B cell (primary cell): ENCODE measurements around the gene PKM. TPM values are rescaled to one million over a fixed set of nuclear protein-coding genes. Genes with fewer than 3 reads are reported as not detected.

Source experiments
- ATAC-seq: fragments of 200-7000 bp; cut with Tn5 transposase; one replicate; pipeline ENCODE4 v1.10.0; 2021; ENCODE audit warnings: low read depth, mild to moderate bottlenecking, moderate number of reproducible peaks, moderate library complexity
- CTCF ChIA-PET: fragments of 350-600 bp; sonication (Branson Sonifier 250); formaldehyde crosslinking; loops from one replicate; lab custom pipeline; 2021; ENCODE audit warnings: antibody characterized with exemption, inconsistent platforms; lab: Charles Lee
- POLR2A ChIA-PET: fragments of 350-600 bp; sonication (Branson Sonifier 250); formaldehyde crosslinking; loops from one replicate; lab custom pipeline; 2021; ENCODE audit warnings: antibody characterized with exemption; lab: Charles Lee
- DNase-seq: peaks from one replicate; pipeline ENCODE4 v3.0.0; 2013
- H2AFZ ChIP-seq: 2 replicates; pipeline ENCODE4 v1.6.1; 2012; ENCODE audit warnings: mild to moderate bottlenecking, low read depth, low read length; ENCODE audit not compliant: insufficient read depth, poor library complexity, severe bottlenecking
- H3K27ac ChIP-seq, 2 donors: 1 replicate in 1 of 2; 2 replicates in 1 of 2; pipeline ENCODE4 v1.5.1; 2012 to 2013; ENCODE audit warnings: low read length in 2 of 2, mild to moderate bottlenecking in 2 of 2, moderate library complexity in 1 of 2
- H3K27me3 ChIP-seq, 4 experiments: fragments of 200-600 bp in 1 of 4; sonication (generic) in 1 of 4; replicated peaks in 1 of 4; 1 replicate in 2 of 4; 2 replicates in 2 of 4; pipeline versions ENCODE4 v1.6.1 to v1.7.0; 2013 to 2016; ENCODE audit warnings: low read length in 3 of 4, mild to moderate bottlenecking in 2 of 4, mixed read lengths in 1 of 4, moderate library complexity in 1 of 4; ENCODE audit not compliant: insufficient read depth in 4 of 4, control insufficient read depth in 3 of 4; ENCODE audit errors: control extremely low read depth in 1 of 4
- H3K36me3 ChIP-seq, 2 experiments: replicated peaks in 1 of 2; 1 replicate in 1 of 2; 2 replicates in 1 of 2; pipeline versions ENCODE4 v1.6.1 to v1.7.1; 2013; ENCODE audit warnings: low read length in 1 of 2; ENCODE audit not compliant: insufficient read depth in 2 of 2, control insufficient read depth in 1 of 2; ENCODE audit errors: control extremely low read depth in 1 of 2, extremely low read depth in 1 of 2
- H3K4me1 ChIP-seq, 2 donors: fragments of 200-600 bp in 1 of 2; sonication (generic) in 1 of 2; 1 replicate in 1 of 2; 2 replicates in 1 of 2; pipeline versions ENCODE4 v1.5.1 to v1.6.1; 2013 to 2017; ENCODE audit warnings: low read length in 2 of 2; ENCODE audit not compliant: control insufficient read depth in 2 of 2, insufficient read depth in 2 of 2
- H3K4me2 ChIP-seq: replicated peaks from 2 replicates; pipeline ENCODE3; 2012; ENCODE audit warnings: mild to moderate bottlenecking, low read depth, low read length; ENCODE audit not compliant: poor library complexity, severe bottlenecking
- H3K4me3 ChIP-seq, 5 experiments: fragments of 200-600 bp in 1 of 5; sonication (generic) in 1 of 5; 1 replicate in 3 of 5; 2 replicates in 2 of 5; pipeline versions ENCODE4 v1.5.1 to v1.7.0; 2011 to 2016; ENCODE audit warnings: low read length in 4 of 5, mild to moderate bottlenecking in 4 of 5, low read depth in 2 of 5, control low read depth in 1 of 5, moderate library complexity in 1 of 5; ENCODE audit not compliant: insufficient read depth in 1 of 5; ENCODE audit errors: control extremely low read depth in 1 of 5, extremely low read depth in 1 of 5
- H3K79me2 ChIP-seq: fragments of 200-600 bp; sonication (generic); one replicate; pipeline ENCODE4 v1.6.0; 2016; ENCODE audit warnings: low read length; ENCODE audit not compliant: control insufficient read depth, insufficient read depth
- H3K9ac ChIP-seq: fragments of 200-600 bp; sonication (generic); 2 replicates; pipeline ENCODE4 v1.6.1; 2017; ENCODE audit warnings: mild to moderate bottlenecking, low read length, moderate library complexity
- H3K9me3 ChIP-seq, 3 donors: one replicate each; pipeline versions ENCODE4 v1.6.1 to v1.7.1; 2013; ENCODE audit warnings: low read length in 2 of 3; ENCODE audit not compliant: control insufficient read depth in 2 of 3, insufficient read depth in 1 of 3; ENCODE audit errors: control extremely low read depth in 1 of 3
- H4K20me1 ChIP-seq: 2 replicates; pipeline ENCODE4 v1.6.0; 2012; ENCODE audit warnings: mild to moderate bottlenecking, low read length; ENCODE audit not compliant: insufficient read depth, control insufficient read depth, poor library complexity, severe bottlenecking
- H3K27ac Mint-ChIP-seq: one replicate; pipeline ENCODE4 v1.8.0; 2021; ENCODE audit warnings: mixed read lengths
- H3K27me3 Mint-ChIP-seq: one replicate; pipeline ENCODE4 v1.8.0; 2021; ENCODE audit warnings: mixed read lengths
- H3K4me1 Mint-ChIP-seq: one replicate; pipeline ENCODE4 v1.8.0; 2021; ENCODE audit warnings: mixed read lengths
- H3K4me3 Mint-ChIP-seq: one replicate; pipeline ENCODE4 v1.8.0; 2021; ENCODE audit warnings: mixed read lengths
- H3K9me3 Mint-ChIP-seq: one replicate; pipeline ENCODE4 v1.8.0; 2022; ENCODE audit warnings: mixed read lengths; ENCODE audit not compliant: insufficient read depth
- EZH2 ChIP-seq: IDR thresholded peaks from 2 replicates; pipeline ENCODE4 v1.6.1; 2012; ENCODE audit warnings: borderline replicate concordance, low read depth, mild to moderate bottlenecking, moderate library complexity, low read length; ENCODE audit not compliant: insufficient read depth, poor library complexity, severe bottlenecking
- WGBS: methylation state at CpG from one replicate; pipeline ENCODE4 v1.1.5; 2013; ENCODE audit warnings: missing lambda C conversion rate; ENCODE audit not compliant: insufficient coverage; 5-methylcytosine and 5-hydroxymethylcytosine counted together
- intact Hi-C: fragments of 100-400 bp; cut with micrococcal nuclease; formaldehyde crosslinking; loops from one replicate; pipeline ENCODE4 v1.10.0; 2022
- polyA plus RNA-seq: library from polyadenylated mRNA; depleted of rRNA; stranded (reverse); fragments of >200 nt; gene quantifications from 2 replicates; pipeline ENCODE4 v1.2.3, GENCODE V29; 2012
- total RNA-seq, 2 donors: library from RNA; stranded (reverse); fragments of 120-200 nt in 1 of 2; gene quantifications; 1 replicate in 1 of 2; 2 replicates in 1 of 2; pipeline versions ENCODE4 v1.2.3 to v1.2.4, GENCODE V29; 2013 to 2022
- TF ChIP-seq, protein P1 (sequence below): fragments of 200-600 bp; IDR thresholded peaks from one replicate; pipeline ENCODE4 v1.8.0; 2022; ENCODE audit warnings: antibody characterized with exemption, mild to moderate bottlenecking

The PKM gene
- total and polyA plus RNA-seq, 2 donors (not counting 1 experiment from before 2014, with no cell fraction given) = 179 to 323 TPM

DNA sequence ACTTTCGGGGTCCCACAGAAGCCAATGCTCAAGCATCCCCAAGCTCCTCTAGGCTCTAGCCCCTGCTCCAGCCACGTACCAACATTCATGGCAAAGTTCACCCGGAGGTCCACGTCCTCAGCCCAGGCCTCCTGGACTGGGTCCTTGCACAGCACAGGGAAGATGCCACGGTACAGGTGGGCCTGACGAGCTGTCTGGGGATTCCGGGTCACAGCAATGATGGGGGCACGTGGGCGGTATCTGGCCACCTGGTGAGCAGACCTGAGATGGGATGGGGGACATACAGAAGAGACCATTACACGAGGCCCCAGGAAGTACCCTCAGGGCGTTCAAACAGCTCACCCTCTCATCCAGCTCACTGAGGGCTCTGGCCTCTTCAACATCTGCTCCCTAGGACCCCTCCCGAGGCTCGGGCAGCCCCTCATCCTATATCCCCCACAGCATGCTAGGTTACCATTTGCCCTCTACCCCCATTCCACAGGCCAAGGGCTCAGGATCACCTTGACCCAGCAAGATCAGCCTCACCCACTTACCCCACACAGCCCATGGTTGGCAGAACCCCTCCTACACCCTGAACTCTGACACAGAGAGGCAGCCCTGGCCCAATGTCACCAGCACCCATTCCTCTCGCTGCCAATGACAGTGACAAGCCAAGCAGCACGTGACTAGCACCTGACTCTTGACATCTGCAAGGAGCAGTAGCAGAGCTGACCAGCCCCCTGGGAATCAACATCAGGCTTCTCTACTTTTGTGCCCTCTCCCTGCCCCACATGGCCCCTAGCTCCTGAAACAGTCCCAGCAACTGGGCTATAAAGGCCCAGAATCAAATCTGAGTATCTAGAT lies 30.4 kb downstream of the PKM start:
- Histone ChIP-seq H3K27me3 (peaks cover 0 to 20% (median 5%) of the 10 kb centered on the region in 4 experiments), H4K20me1 (peaks cover 18% of the 10 kb centered on the region), H3K4me1 (peaks cover 4 to 6% of the 10 kb centered on the region in 2 donors), H3K9ac (no peak overlapping the region), H3K27ac (peak overlapping the region in 1 of 2 donors; percentile 20), H3K36me3 (peaks cover 23 to 72% of the 10 kb centered on the region in 2 experiments), H3K4me3 (no peak overlapping the region), H3K4me2 (no peak overlapping the region), H3K79me2 (no peaks in the 10 kb centered on the region), H2AFZ (no peak overlapping the region), H3K9me3 (no peaks in the 10 kb centered on the region)
- TF ChIP-seq EZH2 = no peak
- TF ChIP-seq, protein P1, sequence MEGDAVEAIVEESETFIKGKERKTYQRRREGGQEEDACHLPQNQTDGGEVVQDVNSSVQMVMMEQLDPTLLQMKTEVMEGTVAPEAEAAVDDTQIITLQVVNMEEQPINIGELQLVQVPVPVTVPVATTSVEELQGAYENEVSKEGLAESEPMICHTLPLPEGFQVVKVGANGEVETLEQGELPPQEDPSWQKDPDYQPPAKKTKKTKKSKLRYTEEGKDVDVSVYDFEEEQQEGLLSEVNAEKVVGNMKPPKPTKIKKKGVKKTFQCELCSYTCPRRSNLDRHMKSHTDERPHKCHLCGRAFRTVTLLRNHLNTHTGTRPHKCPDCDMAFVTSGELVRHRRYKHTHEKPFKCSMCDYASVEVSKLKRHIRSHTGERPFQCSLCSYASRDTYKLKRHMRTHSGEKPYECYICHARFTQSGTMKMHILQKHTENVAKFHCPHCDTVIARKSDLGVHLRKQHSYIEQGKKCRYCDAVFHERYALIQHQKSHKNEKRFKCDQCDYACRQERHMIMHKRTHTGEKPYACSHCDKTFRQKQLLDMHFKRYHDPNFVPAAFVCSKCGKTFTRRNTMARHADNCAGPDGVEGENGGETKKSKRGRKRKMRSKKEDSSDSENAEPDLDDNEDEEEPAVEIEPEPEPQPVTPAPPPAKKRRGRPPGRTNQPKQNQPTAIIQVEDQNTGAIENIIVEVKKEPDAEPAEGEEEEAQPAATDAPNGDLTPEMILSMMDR = no peak
- DNase-seq = no peak
- H3K4me1 Mint-ChIP-seq = peaks cover 26% of the 10 kb centered on the region
- ChIA-PET CTCF (interaction anchor here (0.6 to 9.5 kb wide), 29 partner anchors 8 to 1977 kb away, joined by 3 to 137 read pairs (median 4); partner anchors contain the start of gene PKM), POLR2A (no interaction called here)
- WGBS = 80% methylated on average over 13 of the region's 15 CpGs
- H3K9me3 Mint-ChIP-seq = no peaks in the 10 kb centered on the region
- no peak overlapping the region for H3K4me3 Mint-ChIP-seq
- intact Hi-C loops = no loop called here
- no peak for ATAC-seq
- H3K27ac Mint-ChIP-seq = peak overlapping the region; percentile 41
- peaks cover 12% of the 10 kb centered on the region for H3K27me3 Mint-ChIP-seq
